Glutamatergic neuron (in vitro differentiated cells): Measurements from ENCODE around the gene MAP4K4. TPM values are rescaled to one million over a fixed set of nuclear protein-coding genes. Genes with fewer than 3 reads are reported as not detected.

Experiments used
- DNase-seq: peaks from one replicate; pipeline ENCODE4 v3.0.0; 2022
- H3K27ac Mint-ChIP-seq: one replicate; pipeline ENCODE4 v1.8.0; 2020; ENCODE audit warnings: mild to moderate bottlenecking, mixed read lengths, inconsistent platforms; ENCODE audit not compliant: unreplicated experiment
- H3K27me3 Mint-ChIP-seq: one replicate; pipeline ENCODE4 v1.8.0; 2020; ENCODE audit warnings: mild to moderate bottlenecking, moderate library complexity, mixed read lengths, inconsistent platforms; ENCODE audit not compliant: unreplicated experiment
- H3K36me3 Mint-ChIP-seq: one replicate; pipeline ENCODE4 v1.8.0; 2020; ENCODE audit warnings: mild to moderate bottlenecking, mixed read lengths, inconsistent platforms; ENCODE audit not compliant: unreplicated experiment
- H3K4me1 Mint-ChIP-seq: one replicate; pipeline ENCODE4 v1.8.0; 2020; ENCODE audit warnings: mild to moderate bottlenecking, low read depth, mixed read lengths, inconsistent platforms; ENCODE audit not compliant: unreplicated experiment
- H3K4me3 Mint-ChIP-seq: one replicate; pipeline ENCODE4 v1.8.0; 2020; ENCODE audit warnings: mild to moderate bottlenecking, mixed read lengths, inconsistent platforms; ENCODE audit not compliant: unreplicated experiment
- H3K9me3 Mint-ChIP-seq: one replicate; pipeline ENCODE4 v1.8.0; 2020; ENCODE audit warnings: mild to moderate bottlenecking, moderate library complexity, mixed read lengths, inconsistent platforms; ENCODE audit not compliant: unreplicated experiment
- total RNA-seq: library from RNA; stranded (reverse); fragmentation: NEBNext Ultra II Directional; extraction: Animal tissue kit (Norgen Biotek cat#: 25700); gene quantifications from one replicate; pipeline ENCODE4 v1.2.1, GENCODE V29; 2021; ENCODE audit not compliant: unreplicated experiment
- TF ChIP-seq, protein P1 (sequence below): fragments of 200-600 bp; sonication (generic); IDR thresholded peaks from one replicate; pipeline ENCODE4 v1.5.0; 2021; ENCODE audit not compliant: partially characterized antibody, unreplicated experiment

MAP4K4 gene
- total RNA-seq, 1 donor from 2014 or later = 756 TPM

DNA sequence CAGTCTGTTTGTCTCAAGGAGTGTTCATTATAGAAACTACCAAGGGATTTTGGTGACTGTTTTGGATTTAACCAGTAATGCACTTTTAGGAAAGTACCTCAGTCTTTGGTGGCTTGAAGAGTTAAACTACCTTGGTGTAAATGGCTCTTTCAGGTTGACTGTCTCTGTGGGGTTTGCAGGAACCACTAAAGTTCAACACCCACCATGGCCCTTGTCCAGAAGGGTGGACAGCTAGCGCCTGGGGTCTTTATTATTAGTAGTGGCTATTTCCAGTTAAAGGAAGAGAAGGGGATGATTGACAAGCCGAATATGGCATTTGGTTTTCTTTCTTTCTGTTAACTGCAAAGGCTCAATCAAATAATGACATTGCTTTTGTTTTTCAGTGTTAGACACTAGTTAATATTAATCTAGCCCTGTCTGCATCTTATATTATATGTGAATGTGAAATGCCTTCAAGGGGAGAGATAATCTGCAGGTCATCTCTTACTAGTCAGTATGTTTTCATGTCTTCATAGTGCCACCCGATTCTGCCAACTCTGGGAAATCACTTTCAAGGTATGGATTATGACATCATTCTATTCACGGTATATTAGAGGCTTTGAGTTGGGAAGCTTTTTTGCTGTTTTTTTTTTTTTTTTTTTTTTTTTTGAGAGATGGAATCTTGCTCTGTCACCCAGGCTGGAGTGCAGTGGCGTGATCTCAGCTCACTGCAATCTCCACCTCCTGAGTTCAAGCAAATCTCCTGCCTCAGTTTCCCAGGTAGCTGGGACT is 56.4 kb downstream of the MAP4K4 start:
- Mint-ChIP-seq H3K4me3 (no peak overlapping the region), H3K36me3 (no peaks in the 10 kb centered on the region), H3K4me1 (peaks cover 49% of the 10 kb centered on the region), H3K27me3 (peaks cover 7% of the 10 kb centered on the region), H3K27ac (no peak overlapping the region), H3K9me3 (peaks cover 4% of the 10 kb centered on the region)
- no peak for DNase-seq
- TF ChIP-seq, protein P1, sequence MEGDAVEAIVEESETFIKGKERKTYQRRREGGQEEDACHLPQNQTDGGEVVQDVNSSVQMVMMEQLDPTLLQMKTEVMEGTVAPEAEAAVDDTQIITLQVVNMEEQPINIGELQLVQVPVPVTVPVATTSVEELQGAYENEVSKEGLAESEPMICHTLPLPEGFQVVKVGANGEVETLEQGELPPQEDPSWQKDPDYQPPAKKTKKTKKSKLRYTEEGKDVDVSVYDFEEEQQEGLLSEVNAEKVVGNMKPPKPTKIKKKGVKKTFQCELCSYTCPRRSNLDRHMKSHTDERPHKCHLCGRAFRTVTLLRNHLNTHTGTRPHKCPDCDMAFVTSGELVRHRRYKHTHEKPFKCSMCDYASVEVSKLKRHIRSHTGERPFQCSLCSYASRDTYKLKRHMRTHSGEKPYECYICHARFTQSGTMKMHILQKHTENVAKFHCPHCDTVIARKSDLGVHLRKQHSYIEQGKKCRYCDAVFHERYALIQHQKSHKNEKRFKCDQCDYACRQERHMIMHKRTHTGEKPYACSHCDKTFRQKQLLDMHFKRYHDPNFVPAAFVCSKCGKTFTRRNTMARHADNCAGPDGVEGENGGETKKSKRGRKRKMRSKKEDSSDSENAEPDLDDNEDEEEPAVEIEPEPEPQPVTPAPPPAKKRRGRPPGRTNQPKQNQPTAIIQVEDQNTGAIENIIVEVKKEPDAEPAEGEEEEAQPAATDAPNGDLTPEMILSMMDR = no peak

DNA sequence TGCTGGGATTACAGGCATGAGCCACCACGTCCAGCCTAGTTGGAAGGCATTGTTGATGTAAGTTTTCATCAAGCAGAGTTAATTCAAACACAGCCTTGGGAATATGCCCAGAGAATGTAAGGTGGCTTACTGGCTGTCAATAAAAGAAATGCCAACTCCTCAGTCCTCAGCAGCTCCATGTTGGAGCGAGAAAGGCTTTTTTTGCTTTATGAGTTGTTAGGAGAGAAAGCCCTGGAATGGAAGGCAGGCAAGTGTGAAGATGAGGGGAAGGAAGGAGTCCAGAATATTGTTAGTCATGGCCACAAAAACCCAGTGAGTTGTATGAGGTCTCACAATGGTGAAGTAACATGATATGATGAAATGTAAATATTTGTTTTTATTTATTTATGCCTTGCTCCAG is 57.1 kb downstream of the MAP4K4 start:
- no peak overlapping the region for H3K27ac Mint-ChIP-seq
- no peak for DNase-seq

DNA sequence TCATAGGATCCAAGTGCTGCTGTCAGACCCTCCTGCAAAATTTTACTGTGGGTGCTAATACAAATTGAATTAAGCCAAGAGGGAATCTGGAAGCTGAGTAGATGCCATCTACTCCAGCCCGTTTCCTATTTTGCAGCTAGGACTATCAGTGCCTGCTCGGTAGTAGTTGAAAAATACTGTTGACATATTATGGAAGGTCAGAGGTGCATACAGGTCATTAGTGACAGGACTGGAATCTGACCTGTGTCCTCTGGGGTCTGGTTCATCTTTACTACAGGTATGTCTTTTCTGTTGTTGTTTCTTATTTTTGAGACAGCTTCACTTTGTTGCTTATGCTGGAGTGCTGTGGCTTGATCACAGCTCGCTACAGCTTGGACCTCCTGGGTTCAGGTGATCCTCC is 58.8 kb downstream of the MAP4K4 start:
- Mint-ChIP-seq H3K36me3 (no peaks in the 10 kb centered on the region), H3K27ac (no peak overlapping the region), H3K4me1 (peaks cover 46% of the 10 kb centered on the region), H3K27me3 (peaks cover 6% of the 10 kb centered on the region), H3K4me3 (no peak overlapping the region), H3K9me3 (peaks cover 4% of the 10 kb centered on the region)
- TF ChIP-seq, protein P1 = no peak
- no peak for DNase-seq

More for the DNA sequence above, 57.1 kb downstream of the MAP4K4 start:
- H3K4me3 Mint-ChIP-seq = no peak overlapping the region
- H3K4me1 Mint-ChIP-seq = peaks cover 49% of the 10 kb centered on the region
- H3K27me3 Mint-ChIP-seq = peaks cover 7% of the 10 kb centered on the region
- TF ChIP-seq, protein P1 = no peak
- H3K36me3 Mint-ChIP-seq = no peaks in the 10 kb centered on the region
- peaks cover 4% of the 10 kb centered on the region for H3K9me3 Mint-ChIP-seq

DNA sequence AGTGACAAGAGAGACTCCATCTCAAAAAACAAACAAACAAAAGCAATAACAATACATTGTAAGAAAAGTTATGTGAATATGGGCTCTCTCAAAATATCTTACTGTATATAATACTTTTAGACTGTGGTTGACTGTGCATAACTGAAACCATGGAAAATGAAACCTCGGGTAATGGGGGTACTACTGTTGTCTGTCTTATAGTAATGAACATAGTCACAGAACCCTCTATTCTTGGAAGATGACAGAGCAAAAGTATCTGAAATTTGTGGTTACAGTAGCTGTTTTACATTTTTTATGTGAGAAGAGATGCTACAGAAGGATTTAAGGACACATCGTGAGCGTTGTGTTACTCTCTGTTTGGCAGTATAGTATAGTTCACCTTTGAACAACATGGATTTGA is 60.5 kb downstream of the MAP4K4 start:
- Mint-ChIP-seq H3K4me1 (peaks cover 45% of the 10 kb centered on the region), H3K27me3 (peaks cover 6% of the 10 kb centered on the region), H3K9me3 (peaks cover 6% of the 10 kb centered on the region), H3K27ac (peak overlapping the region; percentile 67), H3K4me3 (peak overlapping the region; percentile 40), H3K36me3 (no peaks in the 10 kb centered on the region)
- TF ChIP-seq, protein P1 = no peak
- DNase-seq = no peak

DNA sequence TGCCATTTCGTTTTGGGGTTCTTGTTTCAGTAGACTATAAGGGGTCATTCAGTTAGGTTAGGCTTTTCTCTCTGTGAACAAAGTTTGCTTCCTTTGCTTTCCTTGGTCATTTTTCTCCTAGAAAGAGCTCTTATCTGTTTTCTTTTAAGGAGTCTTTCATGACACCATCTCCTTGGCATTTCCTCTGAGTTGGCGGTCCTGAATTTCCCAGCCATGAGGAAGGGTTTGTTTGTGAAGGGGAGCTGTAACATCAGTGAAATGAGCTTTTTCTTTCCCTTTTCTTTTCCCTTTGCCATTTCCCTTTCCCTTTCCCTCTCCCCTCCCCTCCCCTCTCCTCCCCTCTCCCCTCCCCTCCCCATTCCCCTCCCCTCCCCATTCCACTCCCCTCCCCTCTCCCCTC is 61.7 kb downstream of the MAP4K4 start:
- Mint-ChIP-seq H3K4me3 (no peak overlapping the region), H3K4me1 (peaks cover 46% of the 10 kb centered on the region), H3K27ac (no peak overlapping the region), H3K27me3 (peaks cover 9% of the 10 kb centered on the region), H3K36me3 (no peaks in the 10 kb centered on the region), H3K9me3 (peaks cover 12% of the 10 kb centered on the region)
- TF ChIP-seq, protein P1 = no peak
- DNase-seq = no peak
